GM23338 (cell line): Measurements from ENCODE around the gene BTRC. TPM values are rescaled to one million over a fixed set of nuclear protein-coding genes. Genes with fewer than 3 reads are reported as not detected.

Source experiments
- ATAC-seq: fragments of 200-7000 bp; cut with Tn5 transposase; 3 replicates; pipeline ENCODE4 v1.9.1; 2020
- DNase-seq: peaks from one replicate; pipeline ENCODE4 v3.0.0-alpha.2; 2015; ENCODE audit warnings: low spot score
- H2AFZ ChIP-seq: fragments of 200-600 bp; sonication (generic); 2 replicates; pipeline ENCODE4 v1.8.0; 2016; ENCODE audit warnings: antibody characterized with exemption, mild to moderate bottlenecking, moderate library complexity
- H3F3A ChIP-seq: fragments of 200-600 bp; sonication (generic); replicated peaks from 2 replicates; pipeline ENCODE4 v1.8.0; 2017; ENCODE audit warnings: antibody characterized with exemption, mixed run types, low read depth
- H3K27ac ChIP-seq: fragments of 200-600 bp; sonication (generic); 2 replicates; pipeline ENCODE4 v1.6.1; 2016; ENCODE audit warnings: low read depth
- H3K27me3 ChIP-seq: fragments of 200-600 bp; sonication (generic); 2 replicates; pipeline ENCODE4 v1.8.0; 2016; ENCODE audit warnings: mild to moderate bottlenecking, mixed run types, moderate library complexity; ENCODE audit not compliant: insufficient read depth
- H3K36me3 ChIP-seq: fragments of 200-600 bp; sonication (generic); 2 replicates; pipeline ENCODE4 v1.8.0; 2016; ENCODE audit warnings: mild to moderate bottlenecking; ENCODE audit not compliant: insufficient read depth
- H3K4me1 ChIP-seq: fragments of 200-600 bp; sonication (generic); 2 replicates; pipeline ENCODE4 v1.8.0; 2016; ENCODE audit warnings: mild to moderate bottlenecking, moderate library complexity; ENCODE audit not compliant: insufficient read depth
- H3K4me2 ChIP-seq: fragments of 200-600 bp; sonication (generic); 2 replicates; pipeline ENCODE4 v1.7.1; 2017; ENCODE audit warnings: mixed run types
- H3K4me3 ChIP-seq: fragments of 200-600 bp; sonication (generic); 2 replicates; pipeline ENCODE4 v1.6.1; 2016; ENCODE audit warnings: mixed run types
- H3K79me2 ChIP-seq: fragments of 200-600 bp; sonication (generic); replicated peaks from 2 replicates; pipeline ENCODE4 v1.8.0; 2017; ENCODE audit warnings: mild to moderate bottlenecking; ENCODE audit not compliant: insufficient read depth
- H3K9me2 ChIP-seq: fragments of 200-600 bp; sonication (generic); 2 replicates; pipeline ENCODE4 v1.8.0; 2017; ENCODE audit not compliant: insufficient read depth
- H4K20me1 ChIP-seq: fragments of 200-600 bp; sonication (generic); replicated peaks from 2 replicates; pipeline ENCODE4 v1.8.0; 2017; ENCODE audit warnings: mild to moderate bottlenecking; ENCODE audit not compliant: insufficient read depth
- H3K27ac Mint-ChIP-seq: 2 replicates; pipeline ENCODE4 v1.8.0; 2020; ENCODE audit warnings: inconsistent platforms, mild to moderate bottlenecking, moderate library complexity, mixed read lengths
- H3K27me3 Mint-ChIP-seq: 3 replicates; pipeline ENCODE4 v1.8.0; 2022; ENCODE audit warnings: low read depth, mild to moderate bottlenecking, moderate library complexity, mixed read lengths, inconsistent platforms; ENCODE audit not compliant: insufficient read depth, poor library complexity
- H3K36me3 Mint-ChIP-seq: 3 replicates; pipeline ENCODE4 v1.8.0; 2021; ENCODE audit warnings: low read depth, mild to moderate bottlenecking, inconsistent platforms, moderate library complexity, mixed read lengths
- H3K4me1 Mint-ChIP-seq: 3 replicates; pipeline ENCODE4 v1.8.0; 2020; ENCODE audit warnings: mild to moderate bottlenecking, inconsistent platforms, mixed read lengths
- H3K4me3 Mint-ChIP-seq: 3 replicates; pipeline ENCODE4 v1.8.0; 2021; ENCODE audit warnings: moderate library complexity, mild to moderate bottlenecking, inconsistent platforms, mixed read lengths
- H3K9me3 Mint-ChIP-seq: 3 replicates; pipeline ENCODE4 v1.8.0; 2020; ENCODE audit warnings: moderate library complexity, mild to moderate bottlenecking, inconsistent platforms, mixed read lengths
- CREB1 ChIP-seq: fragments of 250-450 bp; sonication (Bioruptor Pico); IDR thresholded peaks from 2 replicates; pipeline ENCODE4 v1.5.0; 2020; ENCODE audit warnings: low read depth, mild to moderate bottlenecking, moderate library complexity
- CTCF ChIP-seq, 2 experiments: fragments of 200-600 bp in 1 of 2; sonication (generic) in 1 of 2; conservative IDR thresholded peaks; 2 replicates each; pipeline versions ENCODE4 v1.5.1 to v1.6.1; 2016 to 2017; ENCODE audit warnings: antibody characterized with exemption in 2 of 2, low read depth in 2 of 2, mild to moderate bottlenecking in 2 of 2, moderate library complexity in 1 of 2
- ETS1 ChIP-seq: IDR thresholded peaks from 2 replicates; pipeline ENCODE4 v1.6.1; 2016; ENCODE audit warnings: antibody characterized with exemption
- NANOG ChIP-seq: IDR thresholded peaks from 2 replicates; pipeline ENCODE4 v1.6.1; 2016; ENCODE audit warnings: antibody characterized with exemption, borderline replicate concordance
- POLR2AphosphoS5 ChIP-seq: IDR thresholded peaks from 2 replicates; pipeline ENCODE4 v1.6.1; 2016; ENCODE audit warnings: antibody characterized with exemption, low read depth
- REST ChIP-seq: IDR thresholded peaks from one replicate; pipeline ENCODE4 v1.6.1; 2018; ENCODE audit warnings: antibody characterized with exemption; ENCODE audit not compliant: unreplicated experiment
- ZNF114 ChIP-seq: fragments of 250-450 bp; sonication (Bioruptor Pico); IDR thresholded peaks from 2 replicates; pipeline ENCODE4 v1.5.0; 2020; ENCODE audit warnings: mild to moderate bottlenecking, moderate library complexity
- ZNF331 ChIP-seq: fragments of 250-450 bp; sonication (Bioruptor Pico); IDR thresholded peaks from 2 replicates; pipeline ENCODE4 v1.5.0; 2020; ENCODE audit warnings: low read depth, mild to moderate bottlenecking, moderate library complexity
- ZNF462 ChIP-seq: fragments of 250-450 bp; sonication (Bioruptor Pico); IDR thresholded peaks from 2 replicates; pipeline ENCODE4 v1.5.0; 2020; ENCODE audit warnings: mild to moderate bottlenecking, moderate library complexity
- polyA plus RNA-seq: library from polyadenylated mRNA; unstranded; fragments of >200 nt; fragmentation: Nextera tagmentation; extraction: Ambion mirVana; gene quantifications from 2 replicates; pipeline ENCODE4 v1.2.1, GENCODE V29; 2016
- total RNA-seq: library from RNA; depleted of rRNA; stranded (reverse); fragments of >200 nt; shearing (Covaris generic); gene quantifications from 2 replicates; pipeline ENCODE4 v1.2.3, GENCODE V29; 2014

The BTRC gene
- total and polyA plus RNA-seq, 2 experiments from 2014 or later, result 10.0 to 17.5 TPM

- ATAC-seq (no peak), DNase-seq (no peak)
- Histone ChIP-seq H3K4me1 (no peaks in the 10 kb centered on the region), H4K20me1 (no peaks in the 10 kb centered on the region), H3K79me2 (no peaks in the 10 kb centered on the region), H3K36me3 (no peaks in the 10 kb centered on the region), H2AFZ (no peak overlapping the region), H3K4me3 (no peak overlapping the region), H3K27ac (no peak overlapping the region), H3K9me2 (no peaks in the 10 kb centered on the region), H3K27me3 (no peaks in the 10 kb centered on the region), H3F3A (no peaks in the 10 kb centered on the region), H3K4me2 (no peak overlapping the region)
- H3K9me3 Mint-ChIP-seq, result no peaks in the 10 kb centered on the region; the same call in 2 of the 3 replicates
- peaks cover 2% of the 10 kb centered on the region for H3K27me3 Mint-ChIP-seq
- no peak overlapping the region for H3K4me3 Mint-ChIP-seq
- H3K4me1 Mint-ChIP-seq, result no peaks in the 10 kb centered on the region
- no peak overlapping the region for H3K27ac Mint-ChIP-seq
- TF ChIP-seq REST (no peak), ZNF331 (CRISPR knock-in tag) (no peak), CREB1 (CRISPR knock-in tag) (no peak), ZNF114 (CRISPR knock-in tag) (no peak), NANOG (no peak), POLR2AphosphoS5 (no peak), CTCF (conservative IDR thresholded peaks at IDR 0.05; ENCODE audit: low read depth in 2 of 2) (no peak), ETS1 (no peak), ZNF462 (no peak)
- H3K36me3 Mint-ChIP-seq, result no peaks in the 10 kb centered on the region; the same call in 2 of the 3 replicates
These were observed 197.0 kb downstream of the BTRC start for GRCh38 chr10:101550965-101551364.
